Left forelimb (tissue), 1 donor: Measurements from ENCODE around the gene OR5AU1.

Source experiments
- DNase-seq: peaks from one replicate; pipeline ENCODE4 v3.0.0-alpha.2; 2018; ENCODE audit warnings: low spot score

Gene OR5AU1

DNA sequence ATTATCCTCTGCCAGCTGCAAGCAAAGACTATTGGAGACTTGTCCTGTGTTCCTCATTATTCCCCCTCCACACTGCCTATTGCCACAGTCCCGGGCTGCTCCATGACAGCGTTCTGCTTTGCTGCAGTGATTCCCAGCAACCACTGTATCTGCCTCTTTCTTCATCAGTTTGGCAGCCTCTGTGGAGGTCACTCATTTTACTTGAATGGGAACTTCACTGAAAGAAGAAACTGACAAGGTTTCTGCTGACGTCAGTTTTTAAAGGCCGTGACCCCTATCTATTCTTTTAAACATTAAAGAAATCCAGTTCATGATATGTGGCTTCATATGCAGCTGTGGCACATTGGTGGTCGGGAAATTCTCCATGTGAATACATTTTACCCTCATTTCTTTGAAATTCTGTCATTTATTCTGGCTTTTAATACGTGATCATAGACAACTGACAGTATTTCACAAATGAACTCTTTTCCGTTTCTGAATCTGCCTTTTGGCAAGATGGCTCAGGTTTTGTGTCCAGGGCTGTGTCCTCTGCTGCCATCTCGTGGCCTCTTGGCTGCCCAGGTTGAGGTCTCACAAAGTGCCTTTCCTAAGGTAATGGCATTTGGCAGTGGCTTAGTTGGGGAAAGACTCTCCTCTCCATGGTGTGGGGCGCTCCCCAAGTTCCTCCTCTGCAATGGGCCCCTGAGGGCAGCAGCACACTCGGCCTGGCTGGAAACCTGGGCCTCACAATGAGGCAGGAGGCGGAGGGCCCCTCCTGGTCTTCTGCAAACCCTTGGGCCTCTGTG is 49.2 kb downstream of the OR5AU1 start:
- DNase-seq, result no peak

DNA sequence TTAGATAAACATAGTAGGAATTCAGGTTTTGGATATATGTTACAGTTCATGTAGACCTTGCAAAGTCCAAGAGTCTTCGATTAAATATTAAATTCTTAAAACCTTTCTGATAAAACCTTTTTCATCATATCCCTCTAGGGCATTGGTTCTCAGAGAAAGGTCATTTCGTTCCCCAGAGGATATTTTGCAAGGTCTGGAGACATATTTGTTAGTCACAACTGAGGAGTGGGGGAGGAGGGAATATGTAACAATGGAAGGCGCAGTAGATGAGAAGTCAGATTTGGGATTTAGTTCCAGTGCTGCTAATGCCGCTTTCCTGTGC is 49.7 kb downstream of the OR5AU1 start:
- no peak for DNase-seq

DNA sequence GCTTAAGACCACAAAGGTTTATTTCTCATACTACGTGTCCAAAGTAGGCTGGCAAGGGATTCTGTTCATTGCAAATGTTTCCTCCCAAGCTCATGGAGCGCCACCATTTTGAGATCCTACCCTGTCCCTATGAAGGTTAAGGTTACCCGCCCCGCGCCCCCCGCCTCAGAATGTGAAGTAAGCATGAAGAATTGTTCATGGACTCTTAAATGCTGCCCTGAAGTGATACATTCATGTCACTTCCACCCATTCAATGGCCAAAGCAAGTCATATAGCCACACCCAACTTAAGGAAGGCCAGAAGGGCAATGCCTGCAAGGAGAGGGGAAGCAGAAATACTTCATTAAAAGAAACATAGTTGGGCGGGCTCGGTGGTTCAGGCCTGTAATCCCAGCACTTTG is 50.8 kb downstream of the OR5AU1 start:
- no peak for DNase-seq
